ENCODE results near the gene KIF1A.
A peak's percentile ranks its signal among the peaks of the same experiment; 100 is the strongest.

The KIF1A gene

GRCh38 chr2:240819858-240820606 lies at the start of gene KIF1A:
Gene KIF1A (minus strand): TSS chr2:240820219. CDS start chr2:240797752, 22,467 bp downstream.
- DNase-seq (ENCODE audit: low read depth, low spot score) = no peak

GRCh38 chr2:240869109-240869955 lies 49.3 kb upstream of the KIF1A start:
- no peak for DNase-seq (ENCODE audit: low read depth, low spot score)

GRCh38 chr2:240868286-240869108 lies 48.5 kb upstream of the KIF1A start, which contains the start of gene AGXT:
Gene AGXT (plus strand): TSS chr2:240868824. CDS start chr2:240868866, 42 bp downstream.
- DNase-seq (ENCODE audit: low read depth, low spot score) = peak; percentile 19

GRCh38 chr2:240865391-240865790 lies 45.4 kb upstream of the KIF1A start:
- DNase-seq (ENCODE audit: low read depth, low spot score) = no peak

- no peak for DNase-seq (ENCODE audit: low read depth, low spot score)
Measured at GRCh38 chr2:240864475-240864874, 44.5 kb upstream of the KIF1A start.

GRCh38 chr2:240861547-240861946 lies 41.5 kb upstream of the KIF1A start:
- no peak for DNase-seq (ENCODE audit: low read depth, low spot score)

- no peak for DNase-seq (ENCODE audit: low read depth, low spot score)
Measured at GRCh38 chr2:240858871-240859270, 38.9 kb upstream of the KIF1A start.

GRCh38 chr2:240858321-240858720 lies 38.3 kb upstream of the KIF1A start:
- no peak for DNase-seq (ENCODE audit: low read depth, low spot score)

GRCh38 chr2:240857039-240858008 lies 37.3 kb upstream of the KIF1A start:
- no peak for DNase-seq (ENCODE audit: low read depth, low spot score)

- DNase-seq (ENCODE audit: low read depth, low spot score) = peak; percentile 57
Measured at GRCh38 chr2:240856151-240856980, 36.3 kb upstream of the KIF1A start.

GRCh38 chr2:240855670-240856069 lies 35.7 kb upstream of the KIF1A start:
- no peak for DNase-seq (ENCODE audit: low read depth, low spot score)

GRCh38 chr2:240852671-240853314 lies 32.8 kb upstream of the KIF1A start:
- no peak for DNase-seq (ENCODE audit: low read depth, low spot score)

- DNase-seq (ENCODE audit: low read depth, low spot score) = peak; percentile 93
Measured at GRCh38 chr2:240851078-240851991, 31.3 kb upstream of the KIF1A start.

- DNase-seq (ENCODE audit: low read depth, low spot score) = no peak
Measured at GRCh38 chr2:240850756-240851077, 30.7 kb upstream of the KIF1A start.

GRCh38 chr2:240850026-240850425 lies 30.0 kb upstream of the KIF1A start:
- DNase-seq (ENCODE audit: low read depth, low spot score) = no peak

GRCh38 chr2:240848900-240849680 lies 29.1 kb upstream of the KIF1A start:
- DNase-seq (ENCODE audit: low read depth, low spot score) = no peak

- DNase-seq (ENCODE audit: low read depth, low spot score) = no peak
Measured at GRCh38 chr2:240847817-240848216, 27.8 kb upstream of the KIF1A start.

All from ELF-1 (cell line).